ENCODE measurements around the gene SSTR3. TPM values are rescaled to one million over a fixed set of nuclear protein-coding genes. Genes with fewer than 3 reads are reported as not detected.

SSTR3 gene
- total and polyA plus RNA-seq, 9 donors = 1.6 to 9.2 (median 4.9) TPM

GRCh38 chr22:37248251-37248650 lies 36.0 kb upstream of the SSTR3 start:
- Histone ChIP-seq H3K4me3 (no peak overlapping the region), H3K27ac (no peak overlapping the region), H3K4me1 (ENCODE audit: insufficient read depth) (no peaks in the 10 kb centered on the region), H3K9me3 (no peaks in the 10 kb centered on the region), H3K36me3 (no peaks in the 10 kb centered on the region), H3K27me3 (no peaks in the 10 kb centered on the region)
- intact Hi-C loops (cut with DNase I) = no loop called here
- TF ChIP-seq, protein P1, sequence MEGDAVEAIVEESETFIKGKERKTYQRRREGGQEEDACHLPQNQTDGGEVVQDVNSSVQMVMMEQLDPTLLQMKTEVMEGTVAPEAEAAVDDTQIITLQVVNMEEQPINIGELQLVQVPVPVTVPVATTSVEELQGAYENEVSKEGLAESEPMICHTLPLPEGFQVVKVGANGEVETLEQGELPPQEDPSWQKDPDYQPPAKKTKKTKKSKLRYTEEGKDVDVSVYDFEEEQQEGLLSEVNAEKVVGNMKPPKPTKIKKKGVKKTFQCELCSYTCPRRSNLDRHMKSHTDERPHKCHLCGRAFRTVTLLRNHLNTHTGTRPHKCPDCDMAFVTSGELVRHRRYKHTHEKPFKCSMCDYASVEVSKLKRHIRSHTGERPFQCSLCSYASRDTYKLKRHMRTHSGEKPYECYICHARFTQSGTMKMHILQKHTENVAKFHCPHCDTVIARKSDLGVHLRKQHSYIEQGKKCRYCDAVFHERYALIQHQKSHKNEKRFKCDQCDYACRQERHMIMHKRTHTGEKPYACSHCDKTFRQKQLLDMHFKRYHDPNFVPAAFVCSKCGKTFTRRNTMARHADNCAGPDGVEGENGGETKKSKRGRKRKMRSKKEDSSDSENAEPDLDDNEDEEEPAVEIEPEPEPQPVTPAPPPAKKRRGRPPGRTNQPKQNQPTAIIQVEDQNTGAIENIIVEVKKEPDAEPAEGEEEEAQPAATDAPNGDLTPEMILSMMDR (IDR thresholded peaks at IDR 0.05) = no peak
- TF ChIP-seq EP300 (IDR thresholded peaks at IDR 0.05) = no peak
- no peak for TF ChIP-seq POLR2A (IDR thresholded peaks at IDR 0.05)
- DNase-seq = no peak
- WGBS, 3 donors = 61 to 74% (median 62%) methylated on average over 6 of the region's 6 CpGs

DNA sequence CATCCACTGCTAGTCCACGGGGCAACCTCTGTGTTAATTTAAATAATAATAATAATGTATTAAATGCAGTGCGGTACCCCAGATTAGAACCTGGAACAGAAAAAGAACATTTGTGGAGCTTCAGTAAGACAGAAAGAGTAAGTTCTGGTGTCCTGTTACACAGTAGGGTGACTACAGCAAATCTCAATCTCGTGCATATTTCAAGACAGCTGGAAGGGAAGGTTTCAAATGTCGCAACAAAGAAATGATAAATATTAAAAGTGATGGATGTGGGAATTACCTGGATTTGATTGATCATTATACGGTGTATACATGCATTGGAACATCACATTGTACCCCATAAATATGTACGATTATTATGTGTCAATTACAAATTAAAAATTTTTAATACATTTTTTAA lies 33.5 kb upstream of the SSTR3 start:
- Histone ChIP-seq H3K27me3 (no peaks in the 10 kb centered on the region), H3K27ac (no peak overlapping the region), H3K4me3 (no peak overlapping the region), H3K36me3 (no peaks in the 10 kb centered on the region), H3K4me1 (ENCODE audit: insufficient read depth) (no peaks in the 10 kb centered on the region), H3K9me3 (no peaks in the 10 kb centered on the region)
- intact Hi-C loops (cut with DNase I) = no loop called here
- TF ChIP-seq POLR2A (IDR thresholded peaks at IDR 0.05) = no peak
- no peak for TF ChIP-seq EP300 (IDR thresholded peaks at IDR 0.05)
- TF ChIP-seq, protein P1 (IDR thresholded peaks at IDR 0.05) = no peak
- DNase-seq = no peak
- 70 to 71% (median 70%) methylated on average over 6 of the region's 6 CpGs for WGBS, 3 donors

DNA sequence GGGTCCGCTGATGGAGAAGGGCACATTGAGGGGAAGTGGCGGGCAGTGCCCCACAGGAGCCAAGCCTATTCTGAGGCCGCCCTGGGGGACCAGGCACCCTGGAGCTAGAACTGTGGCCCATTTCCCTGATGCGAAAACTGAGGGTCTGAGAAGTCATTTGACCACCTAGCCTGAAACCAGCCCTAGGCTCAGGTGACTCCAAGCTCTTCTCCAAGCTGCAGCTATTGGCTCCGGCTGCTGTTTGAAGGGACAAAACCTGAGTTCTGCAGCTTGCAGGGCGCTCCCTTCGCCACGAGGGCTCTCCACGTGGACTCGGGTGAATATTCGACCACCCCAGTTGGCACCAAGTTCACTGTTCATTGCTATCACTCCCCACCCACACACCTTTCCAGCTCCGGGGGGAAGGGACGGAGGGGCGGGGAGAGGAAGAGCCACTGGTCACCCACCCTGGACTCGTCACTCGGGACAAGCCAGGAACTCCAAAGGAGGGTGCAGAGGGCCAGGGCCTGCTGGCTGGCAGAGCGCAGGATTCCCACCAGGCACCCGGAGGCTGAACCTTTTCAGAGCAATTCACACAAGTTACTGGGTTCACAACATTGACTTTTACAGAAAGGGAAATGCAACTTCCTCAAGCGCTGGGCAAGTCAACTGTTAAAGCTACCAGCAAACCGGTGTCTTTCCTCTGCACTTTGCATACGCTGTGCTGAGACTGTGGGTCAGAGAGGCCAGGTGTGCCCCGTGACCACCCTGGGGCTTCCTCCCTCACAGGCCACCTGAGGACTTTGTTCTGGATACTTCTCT lies 32.8 kb upstream of the SSTR3 start:
- 64 to 75% (median 71%) methylated on average over 22 of the region's 22 CpGs for WGBS, 3 donors
- intact Hi-C loops (cut with DNase I) = no loop called here
- TF ChIP-seq, protein P1 (IDR thresholded peaks at IDR 0.05) = no peak

DNA sequence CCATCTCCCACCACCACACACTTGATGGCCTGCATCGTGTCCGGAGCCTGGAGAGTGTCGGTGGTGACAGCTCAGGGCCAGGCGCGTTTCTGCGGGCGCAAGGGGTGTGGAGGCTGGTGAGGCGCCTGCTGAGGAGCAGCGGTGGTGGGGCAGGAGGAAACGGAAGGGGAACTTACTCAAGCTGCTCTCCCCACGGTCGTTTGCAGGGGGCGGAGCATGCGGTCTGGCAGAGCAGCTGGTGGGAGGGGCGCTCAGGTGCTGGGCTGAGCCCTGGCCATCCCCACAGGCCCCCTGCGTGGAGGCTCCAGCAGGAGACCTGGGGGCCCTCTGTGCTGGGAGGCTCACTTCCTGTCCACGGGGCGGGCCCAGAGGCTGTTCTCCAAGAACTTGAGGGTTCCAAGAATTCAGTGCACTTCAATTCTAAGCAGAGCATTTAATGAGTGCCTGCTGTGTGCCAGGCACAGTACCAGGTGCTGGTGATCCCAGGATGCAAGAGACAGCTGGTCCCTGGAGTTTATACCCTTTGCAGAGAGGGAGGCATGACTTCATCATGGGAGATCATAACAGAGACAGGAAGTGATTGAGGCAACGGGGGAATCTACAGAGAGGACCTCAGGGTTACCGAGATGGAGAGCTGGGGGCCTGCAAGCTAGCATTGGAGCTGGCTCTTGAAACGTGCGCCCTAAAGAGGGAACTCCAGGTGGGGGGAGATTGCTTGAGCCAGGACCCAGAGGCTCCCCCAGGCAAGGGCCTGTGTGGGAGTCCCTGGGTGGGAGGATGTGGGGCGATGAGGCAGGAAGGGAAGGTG lies 32.0 kb upstream of the SSTR3 start, which contains the start of gene RAC2:
Gene RAC2 (minus strand): TSS at position 156 of the 808 bp plus-strand sequence. CDS start 121 bp downstream, at position 35.
- Histone ChIP-seq H3K4me1 (ENCODE audit: insufficient read depth) (no peaks in the 10 kb centered on the region), H3K36me3 (no peaks in the 10 kb centered on the region), H3K27ac (no peak within 1 kb of the TSS), H3K9me3 (no peaks in the 10 kb centered on the region), H3K27me3 (no peaks in the 10 kb centered on the region), H3K4me3 (no peak within 1 kb of the TSS)
- TF ChIP-seq POLR2A (IDR thresholded peaks at IDR 0.05) (no peak), EP300 (IDR thresholded peaks at IDR 0.05) (no peak)
- TF ChIP-seq, protein P1 (IDR thresholded peaks at IDR 0.05) = no peak
- peak in 2 of 5 donors; percentile 6 to 51 for DNase-seq
- intact Hi-C loops (cut with DNase I) = no loop called here
- 9 to 11% (median 9%) methylated on average over 21 to 23 of the region's 23 CpGs for WGBS, 3 donors

More for the DNA sequence above, 32.8 kb upstream of the SSTR3 start:
- H3K9me3 ChIP-seq = no peaks in the 10 kb centered on the region
- no peak overlapping the region for H3K4me3 ChIP-seq
- DNase-seq = peak in 1 of 5 donors; percentile 8
- H3K27ac ChIP-seq = no peak overlapping the region
- no peaks in the 10 kb centered on the region for H3K36me3 ChIP-seq
- H3K4me1 ChIP-seq (ENCODE audit: insufficient read depth) = no peaks in the 10 kb centered on the region
- no peaks in the 10 kb centered on the region for H3K27me3 ChIP-seq

Data from ovary (tissue), 9 donors.